AG08395 (cell line): Measurements from ENCODE around the gene SLC38A7.
A peak's percentile ranks its signal among the peaks of the same experiment; 100 is the strongest.
"Not testable (repeated sequence)": the region's sequence is repeated elsewhere in the genome, so short reads cannot be mapped to it uniquely, and the experiment has no call there.

ENCODE experiments used
- DNase-seq: peaks from one replicate; pipeline ENCODE4 v3.0.0; 2012; ENCODE audit warnings: mixed read lengths, low spot score

The SLC38A7 gene

GRCh38 chr16:58684354-58685083 lies at the start of gene SLC38A7:
SLC38A7 (minus strand) TSS chr16:58684770; CDS start chr16:58680126, 4,644 bp downstream.
- DNase-seq = peak; percentile 96

GRCh38 chr16:58733671-58734458 lies 49.3 kb upstream of the SLC38A7 start, which contains the start of gene GOT2:
GOT2 (minus strand) TSS chr16:58734316; CDS start chr16:58734228, 88 bp downstream.
- DNase-seq = peak; percentile 90

- peak; percentile 14 for DNase-seq
Measured at GRCh38 chr16:58733248-58733670, 48.7 kb upstream of the SLC38A7 start.

DNA sequence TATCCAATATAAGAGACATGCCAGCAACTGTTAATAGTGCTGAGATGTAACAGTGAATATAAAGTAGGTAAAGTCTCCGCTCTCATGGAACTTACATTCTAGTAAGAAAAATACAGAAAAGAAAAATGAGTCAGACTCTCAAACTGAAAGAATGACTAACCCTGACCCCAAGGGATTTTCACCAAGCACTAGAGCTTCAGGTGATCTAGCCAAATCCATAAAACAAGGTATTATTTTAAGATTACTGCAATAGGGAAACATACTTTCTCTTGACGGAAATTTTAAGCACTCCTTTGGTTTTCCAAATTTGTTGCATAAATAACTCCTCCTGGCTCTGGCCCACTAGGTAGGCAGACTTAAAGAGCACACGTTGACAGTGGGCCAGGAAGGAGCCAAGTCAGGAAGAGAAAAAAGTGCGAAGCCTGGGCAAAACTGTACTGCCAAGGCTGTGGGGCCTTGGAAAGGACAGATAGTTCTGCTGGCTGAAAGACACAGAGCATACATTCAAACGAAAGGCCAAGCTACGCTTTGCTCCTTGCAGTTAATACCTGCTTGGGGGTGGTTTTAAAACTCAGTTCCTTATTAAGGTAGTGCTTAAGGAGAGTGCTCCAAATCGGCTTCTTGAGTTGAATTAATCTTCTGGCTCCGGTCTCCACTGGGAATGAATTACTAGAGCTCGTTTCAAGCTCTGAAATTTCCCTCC lies 48.1 kb upstream of the SLC38A7 start:
- DNase-seq = no peak

- DNase-seq = no peak
Measured at GRCh38 chr16:58730724-58731370, 46.3 kb upstream of the SLC38A7 start.

GRCh38 chr16:58727796-58728568 lies 43.4 kb upstream of the SLC38A7 start:
- DNase-seq = no peak

GRCh38 chr16:58727028-58727781 lies 42.6 kb upstream of the SLC38A7 start:
- DNase-seq = no peak

DNA sequence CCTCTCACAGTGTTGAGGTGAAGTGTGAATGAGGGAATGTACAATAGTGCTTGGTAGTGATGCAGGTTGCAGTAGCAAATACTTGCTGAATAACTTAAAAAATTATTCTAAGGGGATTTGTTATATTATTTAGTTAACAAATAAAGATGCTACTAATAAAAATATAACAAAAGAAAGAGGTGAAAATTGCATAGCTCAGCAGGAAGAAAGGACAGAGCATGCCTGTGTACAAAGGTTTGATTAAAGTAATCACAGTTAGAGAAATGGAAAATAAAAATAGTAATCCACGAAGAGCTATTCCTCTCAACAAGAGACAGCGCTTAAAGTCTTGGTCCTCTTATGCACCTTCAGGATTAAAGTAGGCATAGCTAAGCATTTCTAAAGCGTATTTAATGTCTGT lies 38.5 kb upstream of the SLC38A7 start:
- no peak for DNase-seq

DNA sequence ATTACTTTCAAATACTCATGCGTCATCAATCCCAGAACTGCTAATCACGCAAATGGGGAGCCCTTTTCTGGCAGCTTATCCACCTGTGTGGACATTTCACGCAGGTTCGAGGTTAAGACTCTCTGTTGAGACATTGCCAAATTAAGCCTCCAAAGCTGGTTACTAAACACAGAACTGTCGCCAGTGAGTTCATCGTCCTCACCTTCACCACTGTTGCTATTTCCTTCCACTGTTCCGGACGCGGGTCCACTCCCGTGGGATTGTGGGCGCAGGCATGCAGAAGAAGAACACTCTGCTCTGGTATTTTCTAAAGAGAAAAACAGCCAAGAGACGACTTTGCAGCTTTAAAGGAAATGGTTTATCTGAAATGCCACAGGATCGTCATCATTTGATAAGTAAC lies 33.4 kb upstream of the SLC38A7 start:
- no peak for DNase-seq

GRCh38 chr16:58716468-58716867 lies 31.9 kb upstream of the SLC38A7 start:
- no peak for DNase-seq

DNA sequence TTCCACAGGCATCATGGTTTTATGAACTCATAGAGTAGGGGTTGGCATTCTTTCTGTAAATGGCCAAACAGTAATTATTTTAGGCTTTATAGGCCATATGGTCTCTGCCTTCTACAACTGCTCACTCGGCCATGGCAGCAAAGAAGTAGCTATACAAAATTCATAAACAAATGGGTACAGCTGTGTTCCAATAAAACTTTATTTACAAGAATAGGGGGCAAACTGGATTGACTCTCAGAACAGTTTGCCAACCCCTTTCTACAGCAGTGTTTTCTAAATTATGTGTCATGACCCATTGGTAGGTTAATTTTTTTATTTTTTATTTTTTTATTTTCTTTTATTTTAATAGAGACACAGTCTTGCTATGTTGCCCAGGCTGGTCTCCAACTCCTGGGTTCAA lies 29.2 kb upstream of the SLC38A7 start:
- no peak for DNase-seq

DNA sequence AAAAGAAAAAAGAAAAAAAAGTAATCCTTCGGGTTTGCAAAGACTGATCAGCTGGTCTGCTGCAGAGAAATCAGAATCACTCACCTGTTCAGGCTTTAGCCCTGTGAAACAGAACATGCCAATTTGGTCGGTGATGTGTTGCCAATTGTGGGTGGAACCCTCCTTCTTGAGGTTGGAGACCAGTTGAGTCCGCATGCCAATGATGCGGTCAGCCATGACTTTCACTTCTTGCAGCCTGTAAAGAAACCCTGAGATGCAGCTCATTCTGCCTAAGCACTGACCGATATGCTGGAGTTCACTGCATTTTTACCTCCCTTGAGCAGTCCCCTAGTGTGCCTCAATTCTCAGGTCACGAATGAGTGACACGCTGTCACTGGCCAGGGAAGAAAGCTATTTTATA lies 24.8 kb upstream of the SLC38A7 start:
- DNase-seq = no peak

DNA sequence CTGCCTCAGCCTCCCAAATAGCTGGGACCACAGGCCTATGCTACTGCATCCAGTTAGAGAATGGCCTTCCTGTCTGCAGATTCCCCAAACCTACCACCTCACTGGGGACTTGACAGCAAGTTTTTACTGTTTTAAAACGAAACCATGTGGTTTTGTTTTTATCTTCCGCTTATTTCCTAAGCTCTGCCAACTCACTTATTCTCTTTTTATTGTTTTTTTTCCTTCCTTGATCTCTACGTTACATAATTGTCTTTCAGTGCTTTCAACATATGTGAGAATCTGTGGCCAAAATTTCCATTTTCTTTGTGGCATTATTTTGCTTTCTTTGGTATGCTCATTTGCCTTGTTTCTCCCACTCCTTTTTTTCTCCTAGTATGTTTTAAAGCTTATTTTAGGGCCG lies 14.6 kb upstream of the SLC38A7 start:
- DNase-seq = no peak

DNA sequence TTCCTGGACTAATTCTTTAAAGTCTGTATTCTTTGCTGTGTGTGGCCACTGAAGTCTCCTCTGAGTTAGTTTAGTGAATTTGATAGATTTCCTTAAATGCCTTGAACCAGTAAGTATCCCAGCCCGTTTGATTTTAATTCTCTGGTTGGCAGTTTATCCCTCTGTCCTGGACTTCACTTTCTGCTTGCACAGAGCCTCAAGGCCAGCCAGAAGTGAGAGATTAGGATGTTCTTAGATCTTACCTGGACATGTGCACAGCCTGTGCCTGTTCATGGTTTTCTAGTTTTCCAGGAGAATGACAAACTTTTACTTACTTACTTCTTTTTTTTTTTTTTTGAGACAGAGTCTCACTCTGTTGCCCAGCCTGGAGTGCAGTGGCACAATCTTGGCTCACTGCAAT lies 10.8 kb upstream of the SLC38A7 start:
- DNase-seq = no peak

GRCh38 chr16:58692450-58692849 lies 7.9 kb upstream of the SLC38A7 start:
- no peak for DNase-seq

DNA sequence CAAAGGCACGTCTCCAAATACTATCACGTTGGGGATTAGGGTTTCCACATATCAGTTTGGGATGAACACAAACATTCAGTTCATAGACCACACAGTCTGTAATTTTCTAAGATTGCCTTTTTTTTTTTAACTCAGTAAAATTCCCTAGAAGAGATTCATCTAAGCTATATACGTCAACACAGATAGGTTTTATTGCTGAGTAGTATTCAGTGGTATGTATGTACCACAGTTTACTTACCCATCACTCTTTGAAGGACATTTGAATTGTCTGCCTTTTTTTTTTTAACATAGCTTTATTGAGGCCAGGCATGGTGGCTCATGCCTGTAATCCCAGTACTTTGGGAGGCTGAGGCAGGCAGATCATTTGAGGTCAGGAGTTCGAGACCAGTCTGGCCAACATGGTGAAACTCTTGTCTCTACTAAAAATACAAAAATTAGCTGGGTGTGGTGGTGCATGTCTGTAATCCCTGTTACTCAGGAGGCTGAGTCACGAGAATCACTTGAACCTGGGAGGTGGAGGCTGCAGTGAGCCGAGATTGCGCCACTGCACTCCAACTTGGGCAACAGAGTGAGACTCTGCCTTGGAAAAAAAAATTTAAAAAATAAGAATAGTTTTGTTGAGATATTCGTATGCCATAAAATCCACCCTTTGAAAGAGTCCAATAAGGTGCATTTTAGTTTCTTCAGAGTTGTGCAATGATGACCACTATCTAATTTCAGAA lies 2.6 kb upstream of the SLC38A7 start:
- DNase-seq = not testable (repeated sequence)

- no peak for DNase-seq
Measured at GRCh38 chr16:58685084-58685449, 497 bp upstream of the SLC38A7 start.

GRCh38 chr16:58684001-58684353 lies 593 bp downstream of the SLC38A7 start:
- peak; percentile 32 for DNase-seq

GRCh38 chr16:58679763-58680162 lies 4.8 kb downstream of the SLC38A7 start:
- DNase-seq = no peak

DNA sequence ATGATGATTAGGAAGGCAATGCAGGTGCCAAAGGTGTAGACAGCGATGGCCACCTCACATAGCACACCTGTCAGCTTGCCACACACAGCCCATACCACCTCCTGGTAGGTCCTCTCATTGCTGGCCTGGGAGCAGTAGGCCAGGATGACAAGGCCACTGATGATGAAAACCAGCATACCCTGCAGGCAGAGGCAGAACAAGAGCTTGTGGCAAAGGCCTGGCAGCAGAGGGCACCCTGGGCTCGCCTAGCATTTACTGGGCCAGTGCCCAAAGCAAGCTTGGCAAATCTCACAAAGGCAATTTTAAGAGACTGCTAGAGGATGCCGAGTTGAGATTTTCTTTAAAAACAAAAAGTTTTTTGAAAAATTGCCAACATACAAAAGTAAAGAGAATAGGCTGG lies 5.9 kb downstream of the SLC38A7 start:
- DNase-seq = peak; percentile 54
